Caco-2 (cell line): ENCODE data around the gene BCL2. TPM values are rescaled to one million over a fixed set of nuclear protein-coding genes. Genes with fewer than 3 reads are reported as not detected.

Source experiments
- BruUV-seq: library from RNA; stranded (reverse); fragments of 400-500 nt; replicated peaks from 2 replicates; lab custom pipeline; 2021; lab: Mats Ljungman, UMichigan
- CTCF ChIA-PET: fragments of 300-600 bp; sonication (Branson Sonifier 250); formaldehyde crosslinking; loops from one replicate; lab custom pipeline; 2022; ENCODE audit warnings: antibody characterized with exemption; lab: Charles Lee
- POLR2A ChIA-PET: fragments of 300-600 bp; sonication (Branson Sonifier 250); formaldehyde crosslinking; loops from one replicate; lab custom pipeline; 2022; ENCODE audit warnings: antibody characterized with exemption; lab: Charles Lee
- DNase-seq, 2 experiments: peaks; one replicate each; pipeline versions ENCODE4 v3.0.0 to v3.0.0-alpha.2; 2020 to 2022
- H3K27me3 ChIP-seq: replicated peaks from 2 replicates; pipeline ENCODE4 v1.6.0; 2011; ENCODE audit warnings: low read length; ENCODE audit not compliant: control insufficient read depth, insufficient read depth
- H3K36me3 ChIP-seq: 2 replicates; pipeline ENCODE4 v1.5.1; 2011; ENCODE audit warnings: low read length; ENCODE audit not compliant: control insufficient read depth, insufficient read depth
- H3K4me1 ChIP-seq: fragments of 250-450 bp; sonication (Bioruptor Pico); 2 replicates; pipeline ENCODE4 v1.5.1; 2020; ENCODE audit warnings: mild to moderate bottlenecking
- H3K4me3 ChIP-seq: 2 replicates; pipeline ENCODE4 v1.5.1; 2011; ENCODE audit warnings: low read depth, mild to moderate bottlenecking, control low read depth, low read length
- H3K9me3 ChIP-seq: fragments of 250-450 bp; sonication (Bioruptor Pico); 2 replicates; pipeline ENCODE4 v1.5.1; 2020; ENCODE audit warnings: mild to moderate bottlenecking, moderate library complexity
- H3K27ac Mint-ChIP-seq: one replicate; pipeline ENCODE4 v1.8.0; 2022; ENCODE audit warnings: mixed read lengths; ENCODE audit not compliant: unreplicated experiment
- H3K27me3 Mint-ChIP-seq: one replicate; pipeline ENCODE4 v1.8.0; 2022; ENCODE audit warnings: mixed read lengths; ENCODE audit not compliant: insufficient read depth, unreplicated experiment
- H3K36me3 Mint-ChIP-seq: one replicate; pipeline ENCODE4 v1.8.0; 2022; ENCODE audit warnings: mild to moderate bottlenecking, mixed read lengths; ENCODE audit not compliant: insufficient read depth, unreplicated experiment
- H3K4me1 Mint-ChIP-seq: one replicate; pipeline ENCODE4 v1.8.0; 2022; ENCODE audit warnings: low read depth, mixed read lengths; ENCODE audit not compliant: unreplicated experiment
- H3K4me3 Mint-ChIP-seq: one replicate; pipeline ENCODE4 v1.8.0; 2022; ENCODE audit warnings: mild to moderate bottlenecking, moderate library complexity, mixed read lengths; ENCODE audit not compliant: unreplicated experiment
- H3K9me3 Mint-ChIP-seq: one replicate; pipeline ENCODE4 v1.8.0; 2022; ENCODE audit warnings: mixed read lengths; ENCODE audit not compliant: unreplicated experiment
- CTCF ChIP-seq, 2 experiments: fragments of 200-600 bp in 1 of 2; IDR thresholded peaks; 1 replicate in 1 of 2; 2 replicates in 1 of 2; pipeline versions ENCODE4 v1.5.1 to v1.8.0; 2011 to 2022; ENCODE audit warnings: antibody characterized with exemption in 1 of 2, control low read depth in 1 of 2, inconsistent platforms in 1 of 2, low read depth in 1 of 2, low read length in 1 of 2, mild to moderate bottlenecking in 1 of 2, moderate library complexity in 1 of 2; ENCODE audit not compliant: insufficient read depth in 1 of 2, severe bottlenecking in 1 of 2, unreplicated experiment in 1 of 2
- intact Hi-C: fragments of 100-400 bp; cut with micrococcal nuclease; formaldehyde crosslinking; loops from one replicate; pipeline ENCODE4 v1.10.0; 2022; ENCODE audit not compliant: unreplicated experiment
- total RNA-seq: library from RNA; stranded (reverse); gene quantifications from 2 replicates; pipeline ENCODE4 v1.2.3, GENCODE V29; 2022

BCL2 gene
- total RNA-seq, 1 experiment from 2014 or later, result 6.5 TPM

- Mint-ChIP-seq H3K27ac (no peak overlapping the region), H3K4me1 (peaks cover 4% of the 10 kb centered on the region), H3K36me3 (no peaks in the 10 kb centered on the region), H3K4me3 (no peak overlapping the region), H3K9me3 (no peaks in the 10 kb centered on the region), H3K27me3 (no peaks in the 10 kb centered on the region)
- H3K36me3 ChIP-seq, result no peaks in the 10 kb centered on the region
- no peak overlapping the region for H3K4me3 ChIP-seq
- H3K9me3 ChIP-seq, result no peaks in the 10 kb centered on the region
- no peak for DNase-seq
- H3K27me3 ChIP-seq, result no peaks in the 10 kb centered on the region
- no TSS peak for BruUV-seq
- POLR2A ChIA-PET, result no interaction called here
- intact Hi-C loops, result no loop called here
- no peak for TF ChIP-seq CTCF (IDR thresholded peaks at IDR 0.05; ENCODE audit: insufficient read depth in 1 of 2, low read depth in 1 of 2, low read length in 1 of 2, severe bottlenecking in 1 of 2, unreplicated experiment in 1 of 2)
- CTCF ChIA-PET, result no interaction called here
- H3K4me1 ChIP-seq, result no peaks in the 10 kb centered on the region
These were observed 170.3 kb downstream of the BCL2 start for GRCh38 chr18:63149302-63149587.

DNA sequence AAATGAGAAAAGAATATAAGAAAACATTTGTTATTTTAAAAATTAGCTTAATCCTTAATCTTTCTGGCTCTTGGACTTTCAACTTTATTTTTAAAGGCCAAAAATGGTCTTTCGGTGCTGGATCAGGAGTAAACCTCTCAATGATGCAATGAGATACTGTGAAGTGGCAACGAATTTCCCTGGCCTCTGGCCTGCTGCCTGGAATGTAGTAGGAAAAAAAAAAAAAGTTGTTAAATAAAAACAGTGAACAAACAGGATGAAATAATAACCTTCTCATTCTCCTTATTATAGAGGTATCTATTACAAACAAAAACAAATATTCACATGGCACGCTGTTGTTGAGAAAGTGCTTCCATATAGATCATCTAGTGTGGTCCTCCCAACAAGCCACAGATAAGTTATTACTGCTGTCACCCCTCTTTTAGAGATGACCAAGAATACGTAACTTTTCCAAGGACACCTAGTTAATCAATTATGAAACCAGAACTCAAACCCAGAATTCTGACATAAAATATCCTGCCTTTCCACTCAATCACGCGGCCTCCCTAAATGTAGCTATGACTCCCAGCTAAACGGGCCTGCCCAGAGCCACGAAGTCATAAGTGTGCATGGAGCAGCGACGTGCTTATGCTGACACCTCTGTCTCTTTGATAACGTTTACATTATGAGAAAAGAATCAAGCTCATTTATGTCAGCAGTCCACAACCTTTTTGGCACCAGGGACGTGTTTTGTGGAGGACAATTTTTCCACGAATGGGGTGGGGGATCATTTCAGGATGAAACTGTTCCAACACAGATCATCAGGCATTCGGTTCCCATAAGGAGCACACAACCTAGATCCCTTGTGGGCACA is 170.9 kb downstream of the BCL2 start:
- H3K9me3 ChIP-seq, result no peaks in the 10 kb centered on the region
- Mint-ChIP-seq H3K36me3 (no peaks in the 10 kb centered on the region), H3K27ac (no peak overlapping the region), H3K4me1 (peaks cover 6% of the 10 kb centered on the region), H3K27me3 (no peaks in the 10 kb centered on the region), H3K9me3 (no peaks in the 10 kb centered on the region), H3K4me3 (no peak overlapping the region)
- no peak for TF ChIP-seq CTCF (IDR thresholded peaks at IDR 0.05; ENCODE audit: insufficient read depth in 1 of 2, low read depth in 1 of 2, low read length in 1 of 2, severe bottlenecking in 1 of 2, unreplicated experiment in 1 of 2)
- no peaks in the 10 kb centered on the region for H3K4me1 ChIP-seq
- CTCF ChIA-PET, result no interaction called here
- no TSS peak for BruUV-seq
- no peak overlapping the region for H3K4me3 ChIP-seq
- no peak for DNase-seq
- POLR2A ChIA-PET, result no interaction called here
- no peaks in the 10 kb centered on the region for H3K36me3 ChIP-seq
- no peaks in the 10 kb centered on the region for H3K27me3 ChIP-seq
- intact Hi-C loops, result no loop called here

DNA sequence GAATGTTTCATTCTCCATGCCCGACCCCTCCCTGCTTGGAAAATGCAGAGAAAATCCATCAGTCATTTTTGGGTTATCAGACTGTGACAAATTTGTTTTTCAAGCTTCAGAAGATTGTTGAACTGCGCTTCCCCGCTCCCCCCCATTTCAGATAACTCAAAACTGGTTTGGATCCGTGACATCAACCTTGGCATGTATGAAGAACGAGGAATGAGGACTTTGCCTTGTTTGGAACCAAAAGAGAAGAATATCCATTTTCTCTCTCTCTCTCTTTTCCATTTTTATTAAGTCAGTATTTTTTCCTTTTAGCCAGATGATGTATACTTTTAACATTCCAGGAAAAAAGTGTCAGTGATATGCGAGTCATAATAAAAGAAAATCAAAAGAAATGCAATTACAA is 171.6 kb downstream of the BCL2 start:
- H3K4me3 ChIP-seq, result no peak overlapping the region
- H3K9me3 Mint-ChIP-seq, result no peaks in the 10 kb centered on the region
- H3K36me3 ChIP-seq, result no peaks in the 10 kb centered on the region
- no peak for DNase-seq
- ChIA-PET CTCF (no interaction called here), POLR2A (no interaction called here)
- H3K36me3 Mint-ChIP-seq, result no peaks in the 10 kb centered on the region
- H3K27me3 Mint-ChIP-seq, result no peaks in the 10 kb centered on the region
- no peak for TF ChIP-seq CTCF (IDR thresholded peaks at IDR 0.05; ENCODE audit: insufficient read depth in 1 of 2, low read depth in 1 of 2, low read length in 1 of 2, severe bottlenecking in 1 of 2, unreplicated experiment in 1 of 2)
- H3K27ac Mint-ChIP-seq, result no peak overlapping the region
- H3K4me1 ChIP-seq, result no peaks in the 10 kb centered on the region
- no peaks in the 10 kb centered on the region for H3K9me3 ChIP-seq
- H3K27me3 ChIP-seq, result no peaks in the 10 kb centered on the region
- peaks cover 6% of the 10 kb centered on the region for H3K4me1 Mint-ChIP-seq
- H3K4me3 Mint-ChIP-seq, result no peak overlapping the region
- intact Hi-C loops, result no loop called here
- no TSS peak for BruUV-seq
